ENCODE measurements around the gene PURA. TPM values are rescaled to one million over a fixed set of nuclear protein-coding genes. Genes with fewer than 3 reads are reported as not detected.
A peak's percentile ranks its signal among the peaks of the same experiment; 100 is the strongest.

Gene PURA
- total and polyA plus RNA-seq, 2 of the 13 experiments (the other 11 are each of a cell fraction or from before 2014, with no cell fraction given), result 2.0 to 5.0 TPM

GRCh38 chr5:140146523-140146842 is 32.6 kb downstream of the PURA start:
- intact Hi-C loops (cut with micrococcal nuclease; ENCODE audit: unreplicated experiment) (no loop called here), in situ Hi-C loops (cut with HindIII; ENCODE audit: extremely low pct_ligation_motif_present, low pct_unique_long_range_greater_than_20kb) (loop anchor here (5.0 kb wide), 1 partner anchor 359 kb away; no protein-coding TSS in a partner anchor)
- peaks cover 50% of the 10 kb centered on the region for H3K4me1 ChIP-seq (ENCODE audit: insufficient read depth, low read length)
- TF ChIP-seq MTA3 (CRISPR knock-in tag; IDR thresholded peaks at IDR 0.05), result no peak
- TF ChIP-seq AGO2 (optimal IDR thresholded peaks at IDR 0.05; ENCODE audit: low read depth, low read length), result peak; percentile 2
- ChIA-PET POLR2A (interaction anchor here (1.1 kb wide), 1 partner anchor 32 kb away, joined by 3 read pairs; no protein-coding TSS in a partner anchor), CTCF (ENCODE audit: low intra/inter-chr PET ratio, low total read pairs) (interaction anchor here (2.6 to 4.7 kb wide), 2 partner anchors 10 to 73 kb away, joined by 20 to 37 read pairs; no protein-coding TSS in a partner anchor)
- no peak overlapping the region for H3K4me2 ChIP-seq (ENCODE audit: low read depth, low read length)
- H3K27ac ChIP-seq (ENCODE audit: extremely low read length, insufficient read depth, low read length), result no peak overlapping the region
- no peaks in the 10 kb centered on the region for H3K36me3 ChIP-seq (replicated peaks in 1 of 2; ENCODE audit: control insufficient read depth in 1 of 2, insufficient read depth in 2 of 2, low read length in 2 of 2)
- H2AFZ ChIP-seq (ENCODE audit: low read length), result no peak overlapping the region
- H3K9ac ChIP-seq (ENCODE audit: insufficient read depth, low read depth, low read length), result no peak overlapping the region
- BruUV-seq (replicated peaks), result no TSS peak
- peaks cover 19% of the 10 kb centered on the region for H4K20me1 ChIP-seq (ENCODE audit: insufficient read depth, low read length)
- FAIRE-seq (no peak), DNase-seq (ENCODE audit: low spot score) (no peak), ATAC-seq (no peak)
- no peaks in the 10 kb centered on the region for H3K79me2 ChIP-seq (ENCODE audit: insufficient read depth, low read length)
- peak overlapping the region in 1 of 3 experiments; percentile 69; a peak in 1 of 6 replicates for H3K4me3 ChIP-seq (replicated peaks in 1 of 3; ENCODE audit: insufficient read depth in 1 of 3, low read depth in 2 of 3, low read length in 3 of 3)
- peaks cover 1 to 5% of the 10 kb centered on the region in 2 experiments; a peak in 1 of 5 replicates for H3K27me3 ChIP-seq (ENCODE audit: control insufficient read depth in 1 of 2, insufficient read depth in 2 of 2, low read length in 2 of 2)
- WGBS (ENCODE audit: low lambda C conversion rate), result 84% methylated on average over 14 of the region's 14 CpGs
- no peaks in the 10 kb centered on the region for H3K9me3 ChIP-seq (ENCODE audit: low read length)

GRCh38 chr5:140147460-140147859 is 33.6 kb downstream of the PURA start:
- FAIRE-seq (no peak), ATAC-seq (no peak), DNase-seq (ENCODE audit: low spot score) (no peak)
- Histone ChIP-seq H3K27ac (ENCODE audit: extremely low read length, insufficient read depth, low read length) (no peak overlapping the region), H3K4me1 (ENCODE audit: insufficient read depth, low read length) (peaks cover 47% of the 10 kb centered on the region), H3K4me3 (replicated peaks in 1 of 3; ENCODE audit: insufficient read depth in 1 of 3, low read depth in 2 of 3, low read length in 3 of 3) (no peak overlapping the region), H3K79me2 (ENCODE audit: insufficient read depth, low read length) (no peaks in the 10 kb centered on the region), H3K4me2 (ENCODE audit: low read depth, low read length) (no peak overlapping the region), H3K36me3 (replicated peaks in 1 of 2; ENCODE audit: control insufficient read depth in 1 of 2, insufficient read depth in 2 of 2, low read length in 2 of 2) (no peaks in the 10 kb centered on the region), H3K27me3 (ENCODE audit: control insufficient read depth in 1 of 2, insufficient read depth in 2 of 2, low read length in 2 of 2) (peaks cover 1 to 5% of the 10 kb centered on the region in 2 experiments; a peak in 1 of 5 replicates), H4K20me1 (ENCODE audit: insufficient read depth, low read length) (peaks cover 14% of the 10 kb centered on the region), H3K9ac (ENCODE audit: insufficient read depth, low read depth, low read length) (no peak overlapping the region), H2AFZ (ENCODE audit: low read length) (no peak overlapping the region), H3K9me3 (ENCODE audit: low read length) (no peaks in the 10 kb centered on the region)
- no CpG with 5 or more reads among the region's 1 CpG for WGBS (ENCODE audit: low lambda C conversion rate)
- intact Hi-C loops (cut with micrococcal nuclease; ENCODE audit: unreplicated experiment), result no loop called here
- in situ Hi-C loops (cut with HindIII; ENCODE audit: extremely low pct_ligation_motif_present, low pct_unique_long_range_greater_than_20kb), result loop anchor here (5.0 kb wide), 1 partner anchor 360 kb away; no protein-coding TSS in a partner anchor
- ChIA-PET POLR2A (no interaction called here), CTCF (ENCODE audit: low intra/inter-chr PET ratio, low total read pairs) (interaction anchor here (2.6 kb wide), 1 partner anchor 9 kb away, joined by 20 read pairs; no protein-coding TSS in a partner anchor)
- no TSS peak for BruUV-seq (replicated peaks)
- TF ChIP-seq ZNF777 (CRISPR knock-in tag; IDR thresholded peaks at IDR 0.05) (no peak), HNF4G (IDR thresholded peaks at IDR 0.05; ENCODE audit: borderline replicate concordance, low read depth, low read length) (no peak), HNF4G (CRISPR knock-in tag; IDR thresholded peaks at IDR 0.05; ENCODE audit: borderline replicate concordance, low read depth) (no peak), DMTF1 (CRISPR knock-in tag; IDR thresholded peaks at IDR 0.05) (no peak), ZNF737 (CRISPR knock-in tag; IDR thresholded peaks at IDR 0.05; ENCODE audit: borderline replicate concordance) (no peak), ATF4 (CRISPR knock-in tag; IDR thresholded peaks at IDR 0.05) (no peak)
